SIG-M5 treated with dmso at 0.1 percent for 504 hours (cell line): ENCODE results near the gene CD5L.

Source experiments
- DNase-seq: peaks from one replicate; lab custom pipeline; 2025; ENCODE audit not compliant: unreplicated experiment; lab: John Stamatoyannopoulos, UW

The CD5L gene

GRCh38 chr1:157819215-157819614, 22.4 kb downstream of the CD5L start:
- no peak for DNase-seq

GRCh38 chr1:157813269-157813668, 28.3 kb downstream of the CD5L start:
- DNase-seq: no peak

- no peak for DNase-seq
These were observed 35.0 kb downstream of the CD5L start for GRCh38 chr1:157806431-157807149.

GRCh38 chr1:157803851-157804250, 37.8 kb downstream of the CD5L start:
- DNase-seq: no peak

GRCh38 chr1:157799996-157800395, 41.6 kb downstream of the CD5L start:
- no peak for DNase-seq

GRCh38 chr1:157798211-157798610, 43.4 kb downstream of the CD5L start:
- DNase-seq: no peak

GRCh38 chr1:157785248-157785647, 56.4 kb downstream of the CD5L start:
- DNase-seq: no peak

GRCh38 chr1:157784801-157785200, 56.8 kb downstream of the CD5L start:
- DNase-seq: no peak

GRCh38 chr1:157782931-157783330, 58.7 kb downstream of the CD5L start:
- no peak for DNase-seq

GRCh38 chr1:157781048-157781447, 60.6 kb downstream of the CD5L start:
- no peak for DNase-seq
